Right lobe of liver (tissue), 6 donors: ENCODE data around the gene MOGAT3. TPM values are rescaled to one million over a fixed set of nuclear protein-coding genes. Genes with fewer than 3 reads are reported as not detected.

Source experiments
- ATAC-seq, 4 donors: fragments of 200-7000 bp; cut with Tn5 transposase; one replicate each; pipeline ENCODE4 v1.9.1; 2020; ENCODE audit warnings: mild to moderate bottlenecking in 4 of 4, moderate library complexity in 4 of 4
- DNase-seq, 3 donors: peaks; one replicate each; pipeline ENCODE4 v3.0.0-alpha.2; 2020
- H3K27ac ChIP-seq, 3 donors: fragments of 200-600 bp; one replicate each; pipeline ENCODE4 v1.8.0; 2022
- H3K27me3 ChIP-seq, 2 donors: fragments of 200-600 bp; one replicate each; pipeline ENCODE4 v1.8.0; 2022
- H3K36me3 ChIP-seq, 4 donors: fragments of 200-600 bp; sonication (generic) in 1 of 4; one replicate each; pipeline versions ENCODE4 v1.5.1 to v1.8.0; 2017 to 2022; ENCODE audit warnings: control low read depth in 1 of 4
- H3K4me1 ChIP-seq, 4 donors: fragments of 200-600 bp; sonication (generic) in 1 of 4; one replicate each; pipeline versions ENCODE4 v1.5.1 to v1.8.0; 2017 to 2022; ENCODE audit warnings: control low read depth in 1 of 4
- H3K4me3 ChIP-seq, 3 donors: fragments of 200-600 bp; one replicate each; pipeline ENCODE4 v1.8.0; 2022
- H3K9me3 ChIP-seq, 4 donors: fragments of 200-600 bp; sonication (generic) in 1 of 4; one replicate each; pipeline versions ENCODE4 v1.5.1 to v1.8.0; 2017 to 2022; ENCODE audit warnings: control low read depth in 1 of 4
- POLR2A ChIP-seq: fragments of 450-650 bp; IDR thresholded peaks from one replicate; pipeline ENCODE4 v1.6.1; 2017; ENCODE audit warnings: antibody characterized with exemption, mild to moderate bottlenecking
- WGBS: methylation state at CpG from one replicate; pipeline ENCODE4 v1.1.6; 2018; ENCODE audit warnings: low coverage, low lambda C conversion rate; ENCODE audit not compliant: insufficient coverage; ENCODE audit errors: missing lambda C conversion rate; 5-methylcytosine and 5-hydroxymethylcytosine counted together
- intact Hi-C, 2 donors: fragments of 100-400 bp; cut with DNase I; formaldehyde crosslinking; loops; one replicate each; pipeline versions ENCODE4 v1.11.2 to v1.14.1; 2022
- microRNA-seq, 2 donors: library from miRNA; unstranded; fragments of <30 nt; microRNA quantifications; one replicate each; pipeline ENCODE4, GENCODE V29; 2019 to 2020
- small RNA-seq, 2 experiments: library from RNA; depleted of rRNA; stranded (forward); fragments of <200 nt; gene quantifications; one replicate each; pipeline ENCODE3, GENCODE V24; 2016
- total RNA-seq, 6 experiments: library from RNA; depleted of rRNA in 2 of 6; stranded (reverse); fragments of >200 nt in 2 of 6; fragmentation: NEBNext Ultra II Directional in 3 of 6; extraction: Animal tissue kit (Norgen Biotek cat#: 25700) in 3 of 6; gene quantifications; one replicate each; pipeline versions ENCODE4 v1.1.0 to v1.2.4, GENCODE V29; 2016 to 2023
- TF ChIP-seq, protein P1 (sequence below), 4 donors: fragments of 200-600 bp in 3 of 4; fragments of 450-650 bp in 1 of 4; IDR thresholded peaks; one replicate each; pipeline versions ENCODE4 v1.5.1 to v1.8.0; 2016 to 2022; ENCODE audit warnings: antibody characterized with exemption in 4 of 4, mild to moderate bottlenecking in 2 of 4
- donor health status: DM: no; HTN: yes; CAD: no.
- donor health status: DM: no; HTN: no; CAD: no.
- donor health status: DM: no; HTN: no; CAD: no.
- donor health status: DM: no; HTN: yes; CAD: no.
- donor health status: DM: no; HTN: yes; CAD: no.

The MOGAT3 gene
- total RNA-seq, 6 experiments from 2014 or later: 8.4 to 28.6 (median 15.7) TPM

DNA sequence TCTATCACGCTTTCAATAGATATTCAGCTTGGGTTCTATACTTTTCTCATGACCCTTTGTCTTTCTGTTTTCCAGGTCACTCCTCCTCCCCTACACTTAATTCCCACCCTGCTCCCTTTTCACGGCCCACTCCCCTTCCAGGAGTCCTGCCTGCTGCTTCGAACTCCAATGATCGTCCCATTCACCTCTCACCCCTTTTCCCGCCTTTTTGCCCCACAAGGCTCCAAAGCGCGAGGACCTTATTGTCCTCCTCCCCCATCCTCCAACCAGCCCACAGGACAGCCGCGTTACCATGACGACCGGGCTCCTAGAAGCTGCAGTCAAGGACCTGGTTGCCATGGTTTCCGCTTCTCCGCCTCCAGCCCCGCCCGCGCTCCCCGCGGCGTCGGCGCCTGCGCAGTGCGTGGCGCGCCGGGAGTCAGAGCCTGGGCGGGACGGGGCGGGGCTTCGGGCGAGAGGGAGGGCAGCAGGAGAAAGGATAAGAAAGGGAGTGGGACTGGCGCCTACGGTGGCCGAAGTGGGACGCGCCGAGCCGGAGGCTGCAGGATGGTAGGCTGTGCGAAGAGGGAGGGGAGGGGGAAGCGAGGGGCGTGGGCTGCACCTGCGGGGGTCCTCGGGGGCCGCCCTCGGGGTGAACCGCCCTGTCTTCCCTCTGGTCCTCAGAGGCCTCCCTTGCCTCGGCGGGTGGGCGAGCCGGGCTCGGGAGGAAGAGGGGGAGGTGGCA lies 46.7 kb downstream of the MOGAT3 start, which contains the start of gene AP1S1:
AP1S1 (plus strand) TSS at position 508 of the 724 bp plus-strand sequence; CDS start at position 547, 39 bp downstream.
- peaks cover 0 to 14% (median 0%) of the 10 kb centered on the region in 4 donors for H3K4me1 ChIP-seq
- peaks cover 0 to 2% (median 0%) of the 10 kb centered on the region in 4 donors for H3K36me3 ChIP-seq
- no peak for TF ChIP-seq POLR2A
- TF ChIP-seq, protein P1, sequence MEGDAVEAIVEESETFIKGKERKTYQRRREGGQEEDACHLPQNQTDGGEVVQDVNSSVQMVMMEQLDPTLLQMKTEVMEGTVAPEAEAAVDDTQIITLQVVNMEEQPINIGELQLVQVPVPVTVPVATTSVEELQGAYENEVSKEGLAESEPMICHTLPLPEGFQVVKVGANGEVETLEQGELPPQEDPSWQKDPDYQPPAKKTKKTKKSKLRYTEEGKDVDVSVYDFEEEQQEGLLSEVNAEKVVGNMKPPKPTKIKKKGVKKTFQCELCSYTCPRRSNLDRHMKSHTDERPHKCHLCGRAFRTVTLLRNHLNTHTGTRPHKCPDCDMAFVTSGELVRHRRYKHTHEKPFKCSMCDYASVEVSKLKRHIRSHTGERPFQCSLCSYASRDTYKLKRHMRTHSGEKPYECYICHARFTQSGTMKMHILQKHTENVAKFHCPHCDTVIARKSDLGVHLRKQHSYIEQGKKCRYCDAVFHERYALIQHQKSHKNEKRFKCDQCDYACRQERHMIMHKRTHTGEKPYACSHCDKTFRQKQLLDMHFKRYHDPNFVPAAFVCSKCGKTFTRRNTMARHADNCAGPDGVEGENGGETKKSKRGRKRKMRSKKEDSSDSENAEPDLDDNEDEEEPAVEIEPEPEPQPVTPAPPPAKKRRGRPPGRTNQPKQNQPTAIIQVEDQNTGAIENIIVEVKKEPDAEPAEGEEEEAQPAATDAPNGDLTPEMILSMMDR (IDR thresholded peaks at IDR 0.05): no peak
- intact Hi-C loops: no loop called here
- peak within 1 kb of the TSS; percentile 71 to 84 (median 75) for H3K4me3 ChIP-seq
- WGBS: 3% methylated on average over 30 of the region's 51 CpGs
- H3K9me3 ChIP-seq: no peaks in the 10 kb centered on the region
- no peak within 1 kb of the TSS for H3K27ac ChIP-seq
- DNase-seq (peak; percentile 96 to 97 (median 96)), ATAC-seq (peak; percentile 96 to 98 (median 98))
- H3K27me3 ChIP-seq: no peaks in the 10 kb centered on the region

DNA sequence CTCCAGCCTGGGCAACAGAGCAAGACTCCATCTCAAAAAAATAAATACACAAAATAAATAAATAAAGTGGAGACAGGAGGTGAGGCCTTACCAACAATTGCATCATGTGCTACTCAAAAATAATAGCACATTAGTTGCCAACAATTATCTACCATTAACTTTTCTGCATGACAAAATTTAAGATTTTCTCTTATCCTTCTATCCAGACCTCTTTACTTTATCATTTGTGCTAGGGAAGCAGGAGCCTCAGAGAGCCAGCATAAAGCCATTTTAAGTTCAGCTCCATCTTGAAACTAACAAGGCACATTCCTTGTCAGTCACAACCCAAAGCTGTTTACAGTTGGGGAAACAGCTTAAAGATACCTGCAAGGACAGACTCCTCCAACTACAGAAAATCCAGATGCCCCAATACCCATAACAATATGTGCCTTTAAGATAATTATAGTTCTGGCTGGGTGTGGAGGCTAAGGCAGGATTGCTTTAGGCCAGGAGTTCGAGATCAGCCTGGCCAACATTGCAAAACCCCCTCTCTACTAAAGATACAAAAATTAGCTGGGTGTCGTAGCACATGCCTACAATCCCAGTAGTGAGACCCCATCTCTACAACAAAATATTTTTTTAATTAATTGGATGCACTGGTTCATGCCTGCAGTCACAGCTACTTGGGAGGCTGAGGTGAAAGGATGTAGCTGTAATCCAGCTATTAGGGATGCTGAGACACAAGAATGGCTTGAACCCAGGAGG lies 48.8 kb downstream of the MOGAT3 start:
- H3K27me3 ChIP-seq: no peaks in the 10 kb centered on the region
- TF ChIP-seq, protein P1 (IDR thresholded peaks at IDR 0.05): no peak
- no peak for TF ChIP-seq POLR2A
- H3K4me1 ChIP-seq: peaks cover 0 to 14% (median 0%) of the 10 kb centered on the region in 4 donors
- H3K4me3 ChIP-seq: no peak overlapping the region
- no peaks in the 10 kb centered on the region for H3K9me3 ChIP-seq
- WGBS: 67% methylated on average over 2 of the region's 2 CpGs
- no peak for DNase-seq
- H3K36me3 ChIP-seq: no peaks in the 10 kb centered on the region
- no peak overlapping the region for H3K27ac ChIP-seq
- intact Hi-C loops: no loop called here
- ATAC-seq: no peak

Small RNAs within 50 kb of the gene (microRNA-seq; reads per million reads assigned to microRNA genes)
- 0 reads per million in 2 donors for gene MIR4653

Small RNAs within 50 kb of the gene (small RNA-seq; reads per million reads assigned to genes)
- gene MIR4653: 0 reads per million in 2 experiments

Other genes with a start within 250 kb of the MOGAT3 start
- not detected for gene MUC12, start 231.5 kb downstream of the MOGAT3 start, total RNA-seq
- not detected for gene MUC17, start 181.0 kb downstream of the MOGAT3 start, total RNA-seq
- 10 to 100 TPM in 5 of 6 experiments, 1 to 10 TPM in 1; 9.2 to 19.7 (median 17.6) TPM for gene TRIM56, start 115.6 kb downstream of the MOGAT3 start, total RNA-seq
- gene SERPINE1, start 73.9 kb downstream of the MOGAT3 start, total RNA-seq: 100 to 1,000 TPM in 3 of 6 experiments, 10 to 100 TPM in 2, 1 to 10 TPM in 1; 5.4 to 497 (median 98.6) TPM
- gene AP1S1, start 46.6 kb downstream of the MOGAT3 start, total RNA-seq: 10 to 100 TPM; 24.0 to 56.5 (median 26.4) TPM
- not detected for gene VGF, start 35.5 kb downstream of the MOGAT3 start, total RNA-seq
- not detected for gene NAT16, start 20.7 kb downstream of the MOGAT3 start, total RNA-seq
- gene PLOD3, start 16.5 kb upstream of the MOGAT3 start, total RNA-seq: 10 to 100 TPM; 41.7 to 57.5 (median 54.3) TPM
- 100 to 1,000 TPM in 4 of 6 experiments, 10 to 100 TPM in 2; 68.3 to 159 (median 111) TPM for gene ZNHIT1, start 17.1 kb upstream of the MOGAT3 start, total RNA-seq
- gene CLDN15, start 36.8 kb upstream of the MOGAT3 start, total RNA-seq: 10 to 100 TPM in 2 of 6 experiments, 1 to 10 TPM in 4; 5.9 to 10.8 (median 9.2) TPM
- 100 to 1,000 TPM; 105 to 228 (median 134) TPM for gene FIS1, start 44.0 kb upstream of the MOGAT3 start, total RNA-seq
- 1 to 10 TPM; 5.4 to 8.1 (median 6.2) TPM for gene IFT22, start 120.8 kb upstream of the MOGAT3 start, total RNA-seq
- gene COL26A1, start 161.8 kb upstream of the MOGAT3 start, total RNA-seq: 1 to 10 TPM; 1.4 to 5.4 (median 3.0) TPM